OCI-LY7 (cell line): ENCODE results near the gene MAGI1. TPM values are rescaled to one million over a fixed set of nuclear protein-coding genes. Genes with fewer than 3 reads are reported as not detected.

Source experiments
- BruUV-seq: library from RNA; stranded (reverse); fragments of 400-500 nt; replicated peaks from 2 replicates; lab custom pipeline; 2021; lab: Mats Ljungman, UMichigan
- CTCF ChIA-PET: fragments of 300-600 bp; sonication (Branson Sonifier 250); formaldehyde crosslinking; loops from one replicate; lab custom pipeline; 2022; ENCODE audit warnings: antibody characterized with exemption; ENCODE audit not compliant: unreplicated experiment; lab: Charles Lee
- POLR2A ChIA-PET: fragments of 300-600 bp; sonication (Branson Sonifier 250); formaldehyde crosslinking; loops from one replicate; lab custom pipeline; 2022; ENCODE audit warnings: antibody characterized with exemption; lab: Charles Lee
- DNase-seq: peaks from one replicate; pipeline ENCODE4 v3.0.0-alpha.2; 2015; ENCODE audit warnings: low spot score
- H2AFZ ChIP-seq: fragments of 200-600 bp; sonication (generic), shearing (Covaris generic); 2 replicates; pipeline ENCODE4 v1.6.1; 2014; ENCODE audit warnings: mild to moderate bottlenecking, antibody characterized with exemption, low read length, moderate library complexity
- H3K27ac ChIP-seq: fragments of 200-600 bp; sonication (generic); 2 replicates; pipeline ENCODE4 v1.5.1; 2014; ENCODE audit warnings: mixed run types, low read depth, mild to moderate bottlenecking, moderate library complexity, low read length, inconsistent platforms; ENCODE audit not compliant: poor library complexity, severe bottlenecking
- H3K36me3 ChIP-seq: fragments of 200-600 bp; sonication (generic); 2 replicates; pipeline ENCODE4 v1.6.1; 2014; ENCODE audit warnings: mild to moderate bottlenecking, antibody characterized with exemption, low read length, moderate library complexity, mixed read lengths; ENCODE audit not compliant: insufficient read depth
- H3K4me1 ChIP-seq: fragments of 200-600 bp; sonication (generic); 2 replicates; pipeline ENCODE4 v1.5.1; 2014; ENCODE audit warnings: mild to moderate bottlenecking, low read length; ENCODE audit not compliant: insufficient read depth, poor library complexity, severe bottlenecking
- H3K4me2 ChIP-seq: fragments of 200-600 bp; sonication (generic); 2 replicates; pipeline ENCODE4 v1.6.1; 2014; ENCODE audit warnings: mild to moderate bottlenecking, low read length
- H3K4me3 ChIP-seq: fragments of 200-600 bp; sonication (generic); 2 replicates; pipeline ENCODE4 v1.5.1; 2014; ENCODE audit warnings: mild to moderate bottlenecking, low read depth, low read length; ENCODE audit not compliant: poor library complexity, severe bottlenecking
- H3K79me2 ChIP-seq: fragments of 200-600 bp; sonication (generic); 2 replicates; pipeline ENCODE4 v1.6.1; 2016; ENCODE audit warnings: low read depth, mild to moderate bottlenecking, low read length, moderate library complexity, mixed read lengths; ENCODE audit not compliant: insufficient read depth
- H3K9me2 ChIP-seq: fragments of 200-600 bp; sonication (generic); 2 replicates; pipeline ENCODE4 v1.6.1; 2016; ENCODE audit warnings: mild to moderate bottlenecking, low read length, mixed read lengths; ENCODE audit not compliant: insufficient read depth
- H3K9me3 ChIP-seq: fragments of 200-600 bp; sonication (generic); 2 replicates; pipeline ENCODE4 v1.6.1; 2014; ENCODE audit warnings: mild to moderate bottlenecking, mixed run types, low read length, mixed read lengths
- H4K20me1 ChIP-seq: fragments of 200-600 bp; sonication (generic); 2 replicates; pipeline ENCODE4 v1.6.1; 2014; ENCODE audit warnings: mild to moderate bottlenecking, antibody characterized with exemption, low read length, moderate library complexity, mixed read lengths; ENCODE audit not compliant: insufficient read depth
- EZH2phosphoT487 ChIP-seq: fragments of 200-600 bp; sonication (generic); IDR thresholded peaks from 2 replicates; pipeline ENCODE4 v1.6.1; 2018; ENCODE audit warnings: low read depth, borderline replicate concordance, mild to moderate bottlenecking, mixed run types, antibody characterized with exemption, low read length, moderate library complexity, mixed read lengths
- intact Hi-C: fragments of 100-400 bp; cut with micrococcal nuclease; formaldehyde crosslinking; loops from one replicate; pipeline ENCODE4 v1.10.0; 2022; ENCODE audit not compliant: unreplicated experiment
- total RNA-seq, 2 experiments: library from RNA; depleted of rRNA in 1 of 2; stranded (reverse); fragments of >200 nt in 1 of 2; shearing (Covaris generic) in 1 of 2; gene quantifications; 2 replicates each; pipeline ENCODE4 v1.2.3, GENCODE V29; 2014 to 2022
- TF ChIP-seq, protein P1 (sequence below): fragments of 200-600 bp; sonication (generic); conservative IDR thresholded peaks from 2 replicates; pipeline ENCODE4 v1.5.1; 2014; ENCODE audit warnings: mild to moderate bottlenecking, antibody characterized with exemption, low read length, moderate library complexity, mixed read lengths

Gene MAGI1
- total RNA-seq, 2 experiments from 2014 or later = 0.63 to 2.5 TPM

DNA sequence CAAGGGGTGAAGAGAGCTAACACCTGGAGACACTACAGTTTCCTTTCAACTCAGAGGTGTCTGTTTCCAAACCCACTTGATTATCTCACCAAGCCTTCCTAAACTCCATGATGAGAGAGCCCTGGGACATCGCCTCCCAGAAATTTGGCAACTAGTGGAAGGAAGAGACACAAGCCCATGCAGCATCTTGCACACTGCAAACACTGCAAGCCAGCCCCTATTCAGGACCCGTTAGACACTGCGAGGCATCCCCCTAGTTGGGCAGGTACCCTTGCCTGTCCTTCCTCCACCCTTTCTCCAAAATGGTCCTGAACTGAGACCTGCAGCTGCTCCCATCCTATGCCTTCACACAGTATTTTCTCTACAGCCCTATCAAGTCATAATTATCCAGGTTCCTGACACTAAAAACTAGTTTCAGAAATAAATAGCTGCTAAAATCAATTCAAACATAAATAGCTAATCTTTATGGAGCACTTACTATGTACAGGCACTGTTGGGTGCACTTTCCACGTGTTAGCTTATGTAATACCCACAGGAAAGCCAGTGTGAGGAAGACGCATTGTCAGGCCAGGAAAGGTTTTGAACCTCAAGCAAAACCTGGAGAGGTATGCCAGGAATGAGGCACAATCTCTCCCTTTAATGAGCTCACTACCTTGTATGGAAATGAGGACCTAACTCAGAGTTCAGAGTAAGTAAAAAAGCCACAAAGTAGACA, 2.8 kb downstream of the MAGI1 start:
- Histone ChIP-seq H3K9me3 (no peaks in the 10 kb centered on the region), H3K4me1 (peaks cover 3% of the 10 kb centered on the region), H3K36me3 (no peaks in the 10 kb centered on the region), H3K79me2 (no peaks in the 10 kb centered on the region), H3K4me3 (no peak overlapping the region), H3K27ac (no peak overlapping the region), H3K4me2 (no peak overlapping the region), H3K9me2 (no peaks in the 10 kb centered on the region), H4K20me1 (no peaks in the 10 kb centered on the region), H2AFZ (no peak overlapping the region)
- ChIA-PET CTCF (no interaction called here), POLR2A (interaction anchor here (0.7 kb wide), 1 partner anchor 17 kb away, joined by 4 read pairs; no protein-coding TSS in a partner anchor)
- TF ChIP-seq EZH2phosphoT487 = no peak
- TF ChIP-seq, protein P1, sequence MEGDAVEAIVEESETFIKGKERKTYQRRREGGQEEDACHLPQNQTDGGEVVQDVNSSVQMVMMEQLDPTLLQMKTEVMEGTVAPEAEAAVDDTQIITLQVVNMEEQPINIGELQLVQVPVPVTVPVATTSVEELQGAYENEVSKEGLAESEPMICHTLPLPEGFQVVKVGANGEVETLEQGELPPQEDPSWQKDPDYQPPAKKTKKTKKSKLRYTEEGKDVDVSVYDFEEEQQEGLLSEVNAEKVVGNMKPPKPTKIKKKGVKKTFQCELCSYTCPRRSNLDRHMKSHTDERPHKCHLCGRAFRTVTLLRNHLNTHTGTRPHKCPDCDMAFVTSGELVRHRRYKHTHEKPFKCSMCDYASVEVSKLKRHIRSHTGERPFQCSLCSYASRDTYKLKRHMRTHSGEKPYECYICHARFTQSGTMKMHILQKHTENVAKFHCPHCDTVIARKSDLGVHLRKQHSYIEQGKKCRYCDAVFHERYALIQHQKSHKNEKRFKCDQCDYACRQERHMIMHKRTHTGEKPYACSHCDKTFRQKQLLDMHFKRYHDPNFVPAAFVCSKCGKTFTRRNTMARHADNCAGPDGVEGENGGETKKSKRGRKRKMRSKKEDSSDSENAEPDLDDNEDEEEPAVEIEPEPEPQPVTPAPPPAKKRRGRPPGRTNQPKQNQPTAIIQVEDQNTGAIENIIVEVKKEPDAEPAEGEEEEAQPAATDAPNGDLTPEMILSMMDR = no peak
- BruUV-seq = no TSS peak
- no peak for DNase-seq
- intact Hi-C loops = no loop called here

DNA sequence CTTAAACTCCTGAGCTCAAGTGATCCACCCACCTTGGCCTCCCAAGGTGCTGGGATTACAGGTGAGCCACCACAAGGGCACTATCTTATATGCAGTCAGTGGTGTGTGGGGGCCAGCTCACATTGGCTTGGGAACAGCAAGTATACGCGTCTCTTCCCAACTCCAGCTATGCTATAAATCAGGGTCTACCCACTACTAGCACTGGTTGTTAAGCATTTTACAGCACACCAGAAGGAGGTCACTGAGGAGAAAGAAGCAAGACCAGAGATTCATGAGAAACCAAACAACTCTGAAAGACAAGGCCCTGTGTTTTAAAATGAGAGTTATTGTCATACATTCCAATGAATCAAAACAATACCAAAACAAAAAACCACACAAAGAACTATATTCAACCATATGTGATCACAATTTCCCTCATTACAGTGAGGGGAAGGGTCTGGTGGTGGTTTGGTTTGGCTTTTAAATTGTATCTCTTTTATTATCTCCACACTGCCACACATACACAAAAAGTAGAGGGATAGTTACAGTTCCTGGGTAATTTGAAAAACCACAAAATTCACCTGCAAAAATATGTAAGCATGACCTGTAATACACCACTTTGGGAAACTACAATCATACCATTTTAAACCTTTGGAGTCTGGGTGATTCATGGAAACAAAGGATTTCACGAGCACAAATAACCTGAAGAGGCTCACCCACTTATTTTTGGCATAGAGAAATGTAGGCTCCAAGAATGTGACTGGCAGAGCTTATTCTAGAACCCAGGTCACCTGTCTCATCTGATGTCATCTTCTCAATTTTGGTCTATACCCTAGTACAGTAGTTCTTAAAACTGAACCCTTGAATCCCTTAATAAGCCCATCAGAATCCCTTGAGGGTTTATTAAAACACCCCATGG, 5.2 kb downstream of the MAGI1 start:
- POLR2A ChIA-PET = interaction anchor here (0.9 kb wide), 1 partner anchor 10 kb away, joined by 4 read pairs; no protein-coding TSS in a partner anchor
- Histone ChIP-seq H2AFZ (no peak overlapping the region), H3K4me2 (no peak overlapping the region), H3K4me1 (peaks cover 3% of the 10 kb centered on the region), H3K79me2 (no peaks in the 10 kb centered on the region), H3K4me3 (no peak overlapping the region), H3K9me2 (no peaks in the 10 kb centered on the region), H3K36me3 (no peaks in the 10 kb centered on the region), H3K27ac (no peak overlapping the region), H4K20me1 (no peaks in the 10 kb centered on the region), H3K9me3 (no peaks in the 10 kb centered on the region)
- TF ChIP-seq, protein P1 = no peak
- no peak for TF ChIP-seq EZH2phosphoT487
- CTCF ChIA-PET = no interaction called here
- intact Hi-C loops = no loop called here
- no peak for DNase-seq
- no TSS peak for BruUV-seq
